HG03575 (cell line): Measurements from ENCODE around the gene SERINC5.
A peak's percentile ranks its signal among the peaks of the same experiment; 100 is the strongest.
"Not testable (repeated sequence)": the region's sequence is repeated elsewhere in the genome, so short reads cannot be mapped to it uniquely, and the experiment has no call there.

ENCODE experiments used
- ATAC-seq: cut with Tn5 transposase; IDR thresholded peaks from one replicate; pipeline ENCODE4 v1.9.1; 2021; ENCODE audit not compliant: unreplicated experiment, insufficient number of reproducible peaks, low FRiP score; ENCODE audit errors: extremely low read depth

The SERINC5 gene

GRCh38 chr5:80255811-80256712 is at the start of gene SERINC5:
Gene SERINC5, minus strand, starts transcription at chr5:80256048. Its CDS starts 126 bp downstream, at chr5:80255922.
- peak; percentile 44 for ATAC-seq

DNA sequence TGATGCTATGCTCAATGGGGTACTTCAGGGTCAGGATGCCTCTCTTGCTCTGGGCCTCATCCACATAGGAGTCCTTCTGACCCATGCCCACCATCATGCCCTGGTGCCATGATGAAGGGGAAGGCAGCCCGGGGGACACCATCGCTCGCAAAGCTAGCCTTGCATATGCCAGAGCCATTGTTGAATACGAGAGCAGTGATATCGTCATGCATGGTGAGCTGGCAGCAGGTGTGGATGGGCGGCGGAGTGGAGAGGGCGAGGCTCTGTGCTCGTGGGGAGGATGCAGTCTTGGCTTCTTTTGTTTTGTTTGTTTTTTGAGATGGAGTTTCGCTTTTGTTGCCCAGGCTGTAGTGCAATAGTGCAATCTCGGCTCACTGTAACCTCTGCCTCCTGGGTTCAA is 46.8 kb upstream of the SERINC5 start:
- ATAC-seq: no peak

DNA sequence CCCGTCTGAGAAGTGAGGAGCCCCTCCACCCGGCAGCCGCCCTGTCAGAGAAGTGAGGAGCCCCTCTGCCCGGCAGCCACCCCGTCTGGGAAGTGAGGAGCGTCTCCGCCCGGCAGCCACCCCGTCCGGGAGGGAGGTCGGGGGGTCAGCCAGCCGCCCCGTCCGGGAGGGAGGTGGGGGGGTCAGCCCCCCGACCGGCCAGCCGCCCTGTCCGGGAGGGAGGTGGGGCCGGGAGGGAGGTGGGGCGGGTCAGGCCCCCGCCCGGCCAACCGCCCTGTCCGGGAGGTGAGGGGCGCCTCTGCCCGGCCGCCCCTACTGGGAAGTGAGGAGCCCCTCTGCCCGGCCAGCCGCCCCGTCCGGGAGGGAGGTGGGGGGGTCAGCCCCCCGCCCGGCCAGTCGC is 45.5 kb upstream of the SERINC5 start:
- not testable (repeated sequence) for ATAC-seq

- not testable (repeated sequence) for ATAC-seq
These were observed 44.9 kb upstream of the SERINC5 start for GRCh38 chr5:80300796-80301195.

GRCh38 chr5:80300125-80300524 is 44.3 kb upstream of the SERINC5 start:
- no peak for ATAC-seq

DNA sequence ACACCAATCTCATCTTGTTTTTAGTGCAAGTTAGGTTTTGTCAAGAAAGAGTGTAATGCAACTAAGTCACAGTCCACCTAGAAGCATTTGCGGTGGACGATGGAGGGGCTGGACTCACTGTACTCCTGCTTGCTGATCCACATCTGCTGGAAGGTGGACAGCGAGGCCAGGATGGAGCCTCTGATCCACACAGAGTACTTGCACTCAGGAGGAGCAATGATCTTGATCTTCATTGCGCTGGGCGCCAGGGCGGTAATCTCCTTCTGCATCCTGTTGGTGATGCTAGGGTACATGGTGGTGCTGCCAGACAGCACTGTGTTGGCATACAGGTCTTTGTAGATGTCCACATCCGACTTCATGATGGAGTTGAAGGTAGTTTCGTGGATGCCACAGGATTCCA is 43.8 kb upstream of the SERINC5 start:
- no peak for ATAC-seq

- ATAC-seq: no peak
These were observed 40.3 kb upstream of the SERINC5 start for GRCh38 chr5:80296121-80296520.

DNA sequence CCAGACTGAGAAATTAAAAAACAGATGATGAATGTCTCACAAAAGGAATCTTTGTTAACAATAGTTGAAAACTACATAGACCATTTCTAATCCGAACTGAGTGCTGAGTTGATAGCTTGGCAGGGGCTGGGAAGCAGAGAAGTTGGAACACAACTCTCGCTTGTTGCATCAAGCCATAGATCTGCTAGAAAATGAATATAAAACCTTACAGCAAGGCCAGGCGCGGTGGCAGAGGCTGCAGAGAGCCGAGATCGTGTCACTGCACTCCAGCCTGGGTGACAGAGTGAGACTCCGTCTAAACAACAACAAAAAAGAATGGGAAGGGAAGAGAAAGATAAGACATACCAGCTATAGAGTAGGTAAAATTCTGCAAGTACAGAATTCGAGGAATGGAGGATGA is 35.9 kb upstream of the SERINC5 start:
- no peak for ATAC-seq

DNA sequence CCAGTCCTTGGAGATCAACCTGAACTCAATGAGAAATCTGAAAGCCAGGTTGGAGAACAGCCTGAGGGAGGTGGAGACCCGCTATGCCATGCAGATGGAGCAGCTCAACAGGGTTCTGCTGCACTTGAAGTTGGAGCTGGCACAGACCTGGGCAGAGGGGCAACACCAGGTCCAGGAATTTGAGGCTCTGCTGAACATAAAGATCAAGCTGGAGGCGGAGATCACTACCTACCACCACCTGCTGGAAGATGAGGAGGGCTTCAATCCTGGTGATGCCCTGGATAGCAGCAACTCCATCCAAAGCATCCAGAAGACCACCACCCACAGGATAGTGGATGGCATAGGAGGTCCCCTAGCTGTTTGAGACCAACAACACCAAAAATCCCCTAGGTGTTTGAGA is 33.5 kb upstream of the SERINC5 start:
- ATAC-seq: no peak

DNA sequence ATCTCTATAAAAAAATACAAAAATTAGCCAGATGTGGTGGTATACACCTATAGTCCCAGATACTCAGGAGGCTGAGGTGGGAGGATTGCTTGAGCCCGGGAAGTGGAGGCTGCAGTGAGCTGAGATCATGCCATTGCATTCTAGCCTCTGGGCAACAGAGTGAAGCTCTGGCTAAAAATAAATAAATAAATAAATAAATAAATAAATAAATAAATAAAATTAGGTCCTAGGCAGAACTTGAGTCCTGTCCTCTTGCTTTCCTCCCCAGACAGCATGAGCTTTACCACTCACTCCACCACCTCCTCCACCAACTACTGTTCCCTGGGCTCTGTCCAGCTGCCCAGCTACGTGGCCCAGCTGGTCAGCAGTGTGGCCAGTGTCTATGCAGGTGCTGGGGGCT is 32.3 kb upstream of the SERINC5 start:
- ATAC-seq: no peak

- ATAC-seq: no peak
These were observed 28.9 kb upstream of the SERINC5 start for GRCh38 chr5:80284720-80285119.

GRCh38 chr5:80283360-80283759 is 27.5 kb upstream of the SERINC5 start:
- no peak for ATAC-seq

DNA sequence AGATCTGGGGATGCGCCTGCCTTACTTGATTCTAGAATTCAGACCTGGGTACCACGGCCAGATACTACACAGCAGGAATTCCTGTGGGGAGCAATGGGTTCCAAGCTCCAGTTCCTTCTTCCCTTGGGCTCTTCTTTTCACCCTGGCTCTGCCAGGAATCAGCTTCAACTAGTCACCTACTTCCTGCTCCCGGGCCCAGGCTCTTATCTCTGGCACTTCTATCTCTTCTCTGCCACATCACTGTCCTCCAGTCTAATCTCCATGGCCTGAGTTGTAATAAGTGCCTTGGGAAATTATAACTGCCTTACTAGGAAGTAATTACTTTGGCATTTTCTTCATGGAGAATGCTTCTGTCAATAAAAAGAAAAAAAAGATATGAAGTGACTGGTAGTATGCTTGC is 26.2 kb upstream of the SERINC5 start:
- ATAC-seq: no peak

DNA sequence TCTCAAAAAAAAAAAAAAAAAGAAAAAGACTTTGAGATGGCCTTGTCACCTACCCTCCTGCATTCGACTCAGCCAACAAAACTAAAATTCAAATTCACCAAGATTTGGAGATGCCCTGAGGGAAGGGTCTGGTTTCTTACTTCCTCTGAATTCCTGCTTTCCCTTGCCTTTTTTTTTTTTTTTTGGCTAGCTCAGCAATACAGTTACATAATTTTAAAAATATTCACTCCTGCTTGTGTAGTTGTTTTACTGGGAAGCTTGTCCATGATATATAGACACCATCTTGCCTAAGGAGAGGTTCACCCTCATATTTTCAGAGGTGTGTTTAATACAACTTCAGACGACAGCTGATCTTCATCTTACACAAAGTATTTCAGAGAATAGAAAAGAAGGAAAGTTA is 21.3 kb upstream of the SERINC5 start:
- ATAC-seq: no peak

- no peak for ATAC-seq
These were observed 20.3 kb upstream of the SERINC5 start for GRCh38 chr5:80276186-80276585.

GRCh38 chr5:80275347-80275746 is 19.5 kb upstream of the SERINC5 start:
- ATAC-seq: no peak

DNA sequence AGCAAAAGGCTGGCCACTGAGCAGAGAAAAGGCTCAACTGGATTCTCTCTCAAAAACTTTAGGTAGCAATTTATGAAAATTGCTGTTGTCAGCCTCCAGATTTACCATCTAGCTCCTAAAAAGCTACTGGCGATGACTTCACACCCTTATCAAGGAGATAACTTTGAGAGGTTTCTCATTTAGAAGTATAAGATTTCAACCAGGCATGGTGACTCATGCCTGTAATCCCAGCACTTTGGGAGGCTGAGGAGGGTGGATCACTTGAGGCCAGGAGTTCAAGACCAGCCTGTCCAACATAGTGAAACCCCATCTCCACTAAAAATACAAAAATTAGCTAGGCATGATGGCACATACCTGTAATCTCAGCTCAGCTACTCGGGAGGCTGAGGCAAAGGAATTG is 14.7 kb upstream of the SERINC5 start:
- ATAC-seq: not testable (repeated sequence)

- no peak for ATAC-seq
These were observed 14.2 kb upstream of the SERINC5 start for GRCh38 chr5:80269991-80270438.

DNA sequence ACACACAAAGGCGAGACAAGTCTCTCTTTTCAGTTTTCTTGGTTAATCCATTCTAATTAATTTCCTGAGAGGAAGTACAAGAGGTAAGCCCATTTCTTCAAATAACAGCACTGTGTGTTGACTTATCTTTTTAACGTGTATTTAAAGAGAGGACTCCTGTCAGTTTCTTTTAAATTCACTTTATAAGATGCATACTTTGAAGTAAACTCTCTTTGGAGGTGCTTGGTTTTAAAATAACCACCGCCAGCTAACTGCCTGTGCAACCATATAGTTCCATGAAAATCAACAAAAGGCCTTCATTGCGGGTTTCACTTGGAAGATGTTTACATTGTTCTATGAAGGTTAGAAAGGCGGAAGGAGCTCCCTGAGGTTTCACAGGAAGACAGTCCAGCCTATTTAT is 13.1 kb upstream of the SERINC5 start:
- ATAC-seq: no peak

- no peak for ATAC-seq
These were observed 10.7 kb upstream of the SERINC5 start for GRCh38 chr5:80266566-80266965.

GRCh38 chr5:80260461-80260860 is 4.6 kb upstream of the SERINC5 start:
- ATAC-seq: no peak
